ENCODE measurements around the gene PRPF18.
A peak's percentile ranks its signal among the peaks of the same experiment; 100 is the strongest.

Gene PRPF18

DNA sequence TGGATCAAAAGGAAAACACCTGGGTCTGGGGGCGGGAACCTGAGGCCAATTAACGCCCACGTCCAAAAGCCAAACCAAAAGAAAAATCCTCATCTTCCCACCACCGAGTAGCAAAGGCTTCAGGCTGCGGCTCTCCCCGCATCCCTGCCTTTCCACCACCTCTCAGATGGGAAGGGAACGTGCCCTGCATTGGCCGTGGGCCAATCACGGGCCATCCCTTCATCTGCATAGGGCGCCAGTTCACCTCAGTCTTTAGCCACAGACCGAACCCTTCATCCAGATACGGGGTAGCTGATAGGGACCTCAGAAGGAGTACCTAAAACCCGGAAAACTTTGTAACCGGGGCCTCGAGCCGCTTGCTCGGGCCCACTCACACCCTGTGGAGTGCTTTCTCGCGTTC, 626 bp downstream of the PRPF18 start:
- H3K9me3 ChIP-seq (ENCODE audit: insufficient read depth, low read length): no peaks in the 10 kb centered on the region
- H3K4me3 ChIP-seq (ENCODE audit: insufficient read length, low read depth): peak overlapping the region; percentile 89
- H3K9ac ChIP-seq (ENCODE audit: insufficient read length, low read depth): peak overlapping the region; percentile 88
- TF ChIP-seq YY1 (IDR thresholded peaks at IDR 0.05; ENCODE audit: insufficient read depth, insufficient read length) (no peak), ZNF274 (IDR thresholded peaks at IDR 0.05; ENCODE audit: low read depth, low read length) (no peak), SUZ12 (IDR thresholded peaks at IDR 0.05; ENCODE audit: extremely low read depth, insufficient read depth, insufficient read length) (no peak)
- peaks cover 7% of the 10 kb centered on the region for H3K36me3 ChIP-seq (ENCODE audit: insufficient read depth, insufficient read length, low read length)
- no peaks in the 10 kb centered on the region for H3K4me1 ChIP-seq (ENCODE audit: insufficient read depth, insufficient read length)
- no peaks in the 10 kb centered on the region for H3K27me3 ChIP-seq (ENCODE audit: insufficient read depth, insufficient read length)
- no peak for DNase-seq (ENCODE audit: low read depth, low spot score)

DNA sequence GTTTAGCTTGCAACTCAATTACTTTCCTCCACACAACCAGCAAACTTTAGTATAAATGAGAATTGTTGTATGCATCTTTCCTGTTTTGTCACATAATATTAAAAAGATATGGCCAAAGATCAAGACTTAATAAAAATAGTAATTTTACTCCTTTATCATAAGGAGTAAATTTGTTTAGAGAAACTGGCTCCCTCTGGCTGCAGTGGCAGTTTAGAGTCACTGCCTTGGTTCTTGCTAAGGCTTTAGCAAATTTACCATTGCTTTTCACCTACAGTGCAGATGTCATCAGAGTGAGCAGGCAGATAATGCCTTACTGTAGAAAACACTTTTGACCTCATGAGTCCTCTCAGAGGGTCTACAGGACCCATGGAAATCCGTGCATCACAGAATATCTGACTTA, 2.6 kb downstream of the PRPF18 start:
- DNase-seq (ENCODE audit: low read depth, low spot score): no peak
- Histone ChIP-seq H3K4me3 (ENCODE audit: insufficient read length, low read depth) (no peak overlapping the region), H3K36me3 (ENCODE audit: insufficient read depth, insufficient read length, low read length) (peaks cover 11% of the 10 kb centered on the region), H3K9ac (ENCODE audit: insufficient read length, low read depth) (no peak overlapping the region), H3K27me3 (ENCODE audit: insufficient read depth, insufficient read length) (no peaks in the 10 kb centered on the region), H3K4me1 (ENCODE audit: insufficient read depth, insufficient read length) (no peaks in the 10 kb centered on the region), H3K9me3 (ENCODE audit: insufficient read depth, low read length) (no peaks in the 10 kb centered on the region)
- no peak for TF ChIP-seq SUZ12 (IDR thresholded peaks at IDR 0.05; ENCODE audit: extremely low read depth, insufficient read depth, insufficient read length)
- TF ChIP-seq YY1 (IDR thresholded peaks at IDR 0.05; ENCODE audit: insufficient read depth, insufficient read length): no peak
- TF ChIP-seq ZNF274 (IDR thresholded peaks at IDR 0.05; ENCODE audit: low read depth, low read length): no peak

DNA sequence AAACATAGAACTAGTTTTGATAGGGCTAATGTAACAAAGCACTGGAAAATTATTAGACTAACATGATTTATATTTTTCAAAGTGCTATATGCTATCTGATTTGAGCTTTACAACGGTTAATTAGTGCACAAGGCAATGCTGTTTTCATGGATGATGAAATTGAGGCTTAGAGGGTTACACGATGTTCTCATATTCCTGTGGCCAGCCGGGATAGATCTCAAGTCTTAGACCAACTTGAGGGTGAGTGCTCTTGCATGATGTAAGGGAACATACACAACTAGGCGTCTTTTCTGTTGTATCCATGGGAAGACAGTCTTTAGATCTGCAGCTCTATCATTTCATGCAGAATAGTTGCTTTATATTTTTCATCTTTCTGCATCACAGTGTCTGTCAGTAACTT, 4.1 kb downstream of the PRPF18 start:
- H3K4me3 ChIP-seq (ENCODE audit: insufficient read length, low read depth): no peak overlapping the region
- H3K9me3 ChIP-seq (ENCODE audit: insufficient read depth, low read length): no peaks in the 10 kb centered on the region
- TF ChIP-seq ZNF274 (IDR thresholded peaks at IDR 0.05; ENCODE audit: low read depth, low read length) (no peak), YY1 (IDR thresholded peaks at IDR 0.05; ENCODE audit: insufficient read depth, insufficient read length) (no peak), SUZ12 (IDR thresholded peaks at IDR 0.05; ENCODE audit: extremely low read depth, insufficient read depth, insufficient read length) (no peak)
- DNase-seq (ENCODE audit: low read depth, low spot score): no peak
- no peak overlapping the region for H3K9ac ChIP-seq (ENCODE audit: insufficient read length, low read depth)
- no peaks in the 10 kb centered on the region for H3K4me1 ChIP-seq (ENCODE audit: insufficient read depth, insufficient read length)
- H3K27me3 ChIP-seq (ENCODE audit: insufficient read depth, insufficient read length): no peaks in the 10 kb centered on the region
- peaks cover 11% of the 10 kb centered on the region for H3K36me3 ChIP-seq (ENCODE audit: insufficient read depth, insufficient read length, low read length)

DNA sequence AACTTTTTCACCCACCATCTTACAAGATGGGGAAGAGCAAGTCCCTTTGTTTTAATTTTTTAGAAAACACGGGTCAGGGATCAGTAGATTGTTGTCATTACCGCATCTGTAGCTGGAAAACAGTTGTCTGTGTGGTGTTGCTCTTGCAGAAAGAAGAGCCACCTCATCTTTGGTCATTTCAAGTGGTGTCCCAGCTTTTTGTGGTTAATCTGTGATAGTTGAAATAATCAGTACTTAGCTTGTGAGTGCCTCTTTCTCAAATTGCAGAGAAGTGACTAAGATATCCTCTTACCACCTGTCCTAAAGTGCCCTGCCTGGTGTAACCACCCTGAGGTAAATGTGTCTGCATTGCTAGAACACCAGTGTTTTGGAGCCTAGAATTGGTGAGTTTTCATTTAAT, 5.5 kb downstream of the PRPF18 start:
- peaks cover 11% of the 10 kb centered on the region for H3K36me3 ChIP-seq (ENCODE audit: insufficient read depth, insufficient read length, low read length)
- no peak for DNase-seq (ENCODE audit: low read depth, low spot score)
- H3K4me1 ChIP-seq (ENCODE audit: insufficient read depth, insufficient read length): no peaks in the 10 kb centered on the region

DNA sequence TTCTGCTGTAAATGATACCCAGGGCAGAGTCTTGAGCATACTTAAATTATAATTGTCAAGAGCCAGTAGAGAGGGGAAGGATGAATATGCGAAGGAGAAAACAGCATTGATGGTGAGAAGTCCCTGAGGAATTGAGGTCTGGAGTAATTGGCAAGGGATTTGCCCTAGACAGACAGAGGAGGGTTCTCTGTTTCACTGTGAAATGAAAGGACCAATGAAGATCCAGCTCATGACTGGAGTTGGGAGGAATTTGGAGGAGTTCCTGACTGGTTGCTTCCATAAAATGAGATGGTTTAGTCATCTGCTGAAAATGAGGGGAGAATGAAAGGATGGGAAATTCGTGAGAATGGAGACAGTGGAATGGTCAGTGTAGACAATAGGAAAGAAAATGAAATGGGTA, 6.8 kb downstream of the PRPF18 start:
- Histone ChIP-seq H3K9me3 (ENCODE audit: insufficient read depth, low read length) (no peaks in the 10 kb centered on the region), H3K4me1 (ENCODE audit: insufficient read depth, insufficient read length) (no peaks in the 10 kb centered on the region), H3K27me3 (ENCODE audit: insufficient read depth, insufficient read length) (no peaks in the 10 kb centered on the region), H3K9ac (ENCODE audit: insufficient read length, low read depth) (no peak overlapping the region), H3K36me3 (ENCODE audit: insufficient read depth, insufficient read length, low read length) (peaks cover 11% of the 10 kb centered on the region), H3K4me3 (ENCODE audit: insufficient read length, low read depth) (no peak overlapping the region)
- no peak for DNase-seq (ENCODE audit: low read depth, low spot score)
- TF ChIP-seq ZNF274 (IDR thresholded peaks at IDR 0.05; ENCODE audit: low read depth, low read length): no peak
- no peak for TF ChIP-seq SUZ12 (IDR thresholded peaks at IDR 0.05; ENCODE audit: extremely low read depth, insufficient read depth, insufficient read length)
- no peak for TF ChIP-seq YY1 (IDR thresholded peaks at IDR 0.05; ENCODE audit: insufficient read depth, insufficient read length)

More for the DNA sequence above, 5.5 kb downstream of the PRPF18 start:
- H3K4me3 ChIP-seq (ENCODE audit: insufficient read length, low read depth): no peak overlapping the region
- no peak for TF ChIP-seq ZNF274 (IDR thresholded peaks at IDR 0.05; ENCODE audit: low read depth, low read length)
- no peak for TF ChIP-seq YY1 (IDR thresholded peaks at IDR 0.05; ENCODE audit: insufficient read depth, insufficient read length)
- no peak for TF ChIP-seq SUZ12 (IDR thresholded peaks at IDR 0.05; ENCODE audit: extremely low read depth, insufficient read depth, insufficient read length)
- H3K9me3 ChIP-seq (ENCODE audit: insufficient read depth, low read length): no peaks in the 10 kb centered on the region
- H3K27me3 ChIP-seq (ENCODE audit: insufficient read depth, insufficient read length): no peaks in the 10 kb centered on the region
- H3K9ac ChIP-seq (ENCODE audit: insufficient read length, low read depth): no peak overlapping the region

DNA sequence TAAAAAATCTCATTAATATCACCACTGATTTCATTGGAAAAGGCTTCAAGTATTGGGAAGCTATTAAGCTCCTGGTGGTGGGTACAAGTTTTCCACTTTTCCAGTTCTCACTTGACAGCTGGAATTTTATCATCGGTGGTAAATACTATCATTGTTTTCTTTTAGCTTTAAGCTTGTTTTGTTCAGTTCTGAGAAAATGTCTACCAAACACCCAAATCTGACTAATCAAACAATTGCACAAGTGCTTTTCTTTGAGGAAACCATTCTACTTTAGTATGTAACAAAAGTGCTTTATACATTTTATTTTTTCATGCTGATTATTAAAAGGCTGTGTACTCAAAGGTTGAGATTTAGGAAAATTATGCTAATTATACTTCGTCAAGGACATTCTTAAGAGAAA, 7.9 kb downstream of the PRPF18 start:
- H3K4me1 ChIP-seq (ENCODE audit: insufficient read depth, insufficient read length): no peaks in the 10 kb centered on the region
- no peaks in the 10 kb centered on the region for H3K9me3 ChIP-seq (ENCODE audit: insufficient read depth, low read length)
- DNase-seq (ENCODE audit: low read depth, low spot score): no peak
- peaks cover 11% of the 10 kb centered on the region for H3K36me3 ChIP-seq (ENCODE audit: insufficient read depth, insufficient read length, low read length)
- no peaks in the 10 kb centered on the region for H3K27me3 ChIP-seq (ENCODE audit: insufficient read depth, insufficient read length)
- no peak overlapping the region for H3K9ac ChIP-seq (ENCODE audit: insufficient read length, low read depth)
- H3K4me3 ChIP-seq (ENCODE audit: insufficient read length, low read depth): no peak overlapping the region
- TF ChIP-seq ZNF274 (IDR thresholded peaks at IDR 0.05; ENCODE audit: low read depth, low read length) (no peak), YY1 (IDR thresholded peaks at IDR 0.05; ENCODE audit: insufficient read depth, insufficient read length) (no peak), SUZ12 (IDR thresholded peaks at IDR 0.05; ENCODE audit: extremely low read depth, insufficient read depth, insufficient read length) (no peak)

DNA sequence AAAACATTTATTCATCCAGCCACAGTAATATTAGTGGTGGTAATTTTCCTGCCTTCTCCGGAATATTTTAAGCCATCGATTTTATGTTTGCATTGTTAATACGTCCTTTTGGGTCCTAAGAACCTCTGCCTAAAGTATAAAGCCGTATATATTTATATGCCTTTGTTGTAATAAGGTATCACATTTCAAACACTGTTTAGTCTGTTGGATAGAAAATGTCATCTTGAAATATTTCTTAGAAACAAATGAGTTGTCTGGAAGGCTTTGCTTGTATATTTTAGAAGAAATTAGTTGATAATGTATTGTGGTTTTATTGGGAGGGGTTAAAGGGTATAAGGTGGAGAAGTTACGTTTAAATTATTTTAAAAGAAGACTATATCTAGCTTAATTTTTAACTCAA, 11.1 kb downstream of the PRPF18 start:
- H3K4me1 ChIP-seq (ENCODE audit: insufficient read depth, insufficient read length): no peaks in the 10 kb centered on the region
- H3K9ac ChIP-seq (ENCODE audit: insufficient read length, low read depth): no peak overlapping the region
- no peaks in the 10 kb centered on the region for H3K27me3 ChIP-seq (ENCODE audit: insufficient read depth, insufficient read length)
- H3K36me3 ChIP-seq (ENCODE audit: insufficient read depth, insufficient read length, low read length): no peaks in the 10 kb centered on the region
- no peak for DNase-seq (ENCODE audit: low read depth, low spot score)
- TF ChIP-seq YY1 (IDR thresholded peaks at IDR 0.05; ENCODE audit: insufficient read depth, insufficient read length): no peak
- no peak for TF ChIP-seq SUZ12 (IDR thresholded peaks at IDR 0.05; ENCODE audit: extremely low read depth, insufficient read depth, insufficient read length)
- no peak for TF ChIP-seq ZNF274 (IDR thresholded peaks at IDR 0.05; ENCODE audit: low read depth, low read length)
- no peaks in the 10 kb centered on the region for H3K9me3 ChIP-seq (ENCODE audit: insufficient read depth, low read length)
- H3K4me3 ChIP-seq (ENCODE audit: insufficient read length, low read depth): no peak overlapping the region

Data from NT2/D1 (cell line).